GM18861 (cell line): Measurements from ENCODE around the gene TSPAN32.

ENCODE experiments used
- ATAC-seq: cut with Tn5 transposase; IDR thresholded peaks from one replicate; pipeline ENCODE4 v1.9.1; 2021; ENCODE audit not compliant: unreplicated experiment

TSPAN32 gene

GRCh38 chr11:2266586-2267305 is 35.1 kb upstream of the TSPAN32 start:
- ATAC-seq = no peak

- ATAC-seq = no peak
These were observed 34.4 kb upstream of the TSPAN32 start for GRCh38 chr11:2267306-2267850.

GRCh38 chr11:2267851-2268728 is 33.7 kb upstream of the TSPAN32 start:
- no peak for ATAC-seq

- no peak for ATAC-seq
These were observed 32.8 kb upstream of the TSPAN32 start for GRCh38 chr11:2268729-2269600.

GRCh38 chr11:2269601-2270321 is 32.1 kb upstream of the TSPAN32 start:
- ATAC-seq = no peak

- no peak for ATAC-seq
These were observed 31.3 kb upstream of the TSPAN32 start, which contains the start of gene ASCL2 for GRCh38 chr11:2270322-2271076. TSS of gene ASCL2 (minus strand) at chr11:2270588. CDS start at chr11:2270332, 256 bp downstream.

- no peak for ATAC-seq
These were observed 30.8 kb upstream of the TSPAN32 start for GRCh38 chr11:2271077-2271326.

- no peak for ATAC-seq
These were observed 30.2 kb upstream of the TSPAN32 start for GRCh38 chr11:2271327-2272227.

- no peak for ATAC-seq
These were observed 29.4 kb upstream of the TSPAN32 start for GRCh38 chr11:2272228-2272945.

GRCh38 chr11:2272946-2273280 is 28.9 kb upstream of the TSPAN32 start:
- ATAC-seq = no peak

- no peak for ATAC-seq
These were observed 28.5 kb upstream of the TSPAN32 start for GRCh38 chr11:2273311-2273710.

- no peak for ATAC-seq
These were observed 28.0 kb upstream of the TSPAN32 start for GRCh38 chr11:2273771-2274170.

GRCh38 chr11:2275334-2276279 is 26.2 kb upstream of the TSPAN32 start:
- ATAC-seq = no peak

GRCh38 chr11:2276280-2277007 is 25.4 kb upstream of the TSPAN32 start:
- no peak for ATAC-seq

GRCh38 chr11:2277008-2277346 is 24.8 kb upstream of the TSPAN32 start:
- ATAC-seq = no peak

GRCh38 chr11:2277933-2278523 is 23.8 kb upstream of the TSPAN32 start:
- no peak for ATAC-seq
